ENCODE results near the gene ADGRB2. TPM values are rescaled to one million over a fixed set of nuclear protein-coding genes. Genes with fewer than 3 reads are reported as not detected.

The ADGRB2 gene
- total and polyA plus RNA-seq, 2 of the 4 experiments (the other 2 are of a cell fraction) = 2.2 to 11.9 TPM

DNA sequence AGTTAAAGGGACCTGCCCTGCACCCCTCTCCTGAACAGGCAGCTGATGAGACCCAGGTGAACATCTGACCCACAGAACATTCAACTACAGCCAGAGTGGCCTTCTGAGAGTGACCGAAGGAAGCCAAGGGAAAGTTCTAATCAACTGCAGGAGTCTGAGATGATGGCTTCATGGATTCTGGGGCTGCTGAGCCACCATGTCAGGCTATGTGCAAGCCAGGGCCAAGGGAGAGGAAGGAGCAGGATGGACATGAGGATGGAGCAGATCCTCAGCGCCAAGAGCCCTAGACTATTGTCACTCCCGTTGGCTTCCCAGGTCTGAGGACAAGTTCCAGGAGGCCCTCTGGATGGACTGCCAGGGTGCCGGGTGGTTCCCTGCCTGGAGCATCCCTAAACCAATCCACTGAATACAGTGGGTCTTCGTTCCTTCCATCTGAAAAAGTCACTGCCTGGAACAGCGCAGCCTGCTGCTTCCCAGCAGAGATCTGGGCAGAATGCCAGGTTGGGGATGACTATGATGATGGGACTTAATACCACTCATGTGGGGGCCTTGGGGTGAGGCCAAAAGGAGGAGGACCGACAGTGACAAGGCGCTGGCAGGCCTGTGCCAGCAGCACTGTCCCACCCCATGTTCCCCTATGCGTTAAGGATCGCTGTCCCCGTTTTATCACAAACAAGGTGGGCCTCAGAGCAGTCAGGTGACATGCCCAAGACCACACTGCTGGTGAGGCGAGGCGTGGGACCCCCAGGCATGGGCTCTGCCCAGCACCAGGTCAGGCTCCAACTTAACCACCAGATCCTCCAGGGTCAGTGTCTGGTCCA is 31.9 kb upstream of the ADGRB2 start:
- H3K27ac ChIP-seq (ENCODE audit: insufficient read depth, low read length) = peak overlapping the region; percentile 34
- 64% methylated on average over 6 of the region's 13 CpGs; no CpG with 5 or more reads in 1 of the 2 experiments for WGBS, 2 experiments (ENCODE audit: extremely low coverage in 2 of 2, insufficient read length in 1 of 2)
- TF ChIP-seq, protein P1, sequence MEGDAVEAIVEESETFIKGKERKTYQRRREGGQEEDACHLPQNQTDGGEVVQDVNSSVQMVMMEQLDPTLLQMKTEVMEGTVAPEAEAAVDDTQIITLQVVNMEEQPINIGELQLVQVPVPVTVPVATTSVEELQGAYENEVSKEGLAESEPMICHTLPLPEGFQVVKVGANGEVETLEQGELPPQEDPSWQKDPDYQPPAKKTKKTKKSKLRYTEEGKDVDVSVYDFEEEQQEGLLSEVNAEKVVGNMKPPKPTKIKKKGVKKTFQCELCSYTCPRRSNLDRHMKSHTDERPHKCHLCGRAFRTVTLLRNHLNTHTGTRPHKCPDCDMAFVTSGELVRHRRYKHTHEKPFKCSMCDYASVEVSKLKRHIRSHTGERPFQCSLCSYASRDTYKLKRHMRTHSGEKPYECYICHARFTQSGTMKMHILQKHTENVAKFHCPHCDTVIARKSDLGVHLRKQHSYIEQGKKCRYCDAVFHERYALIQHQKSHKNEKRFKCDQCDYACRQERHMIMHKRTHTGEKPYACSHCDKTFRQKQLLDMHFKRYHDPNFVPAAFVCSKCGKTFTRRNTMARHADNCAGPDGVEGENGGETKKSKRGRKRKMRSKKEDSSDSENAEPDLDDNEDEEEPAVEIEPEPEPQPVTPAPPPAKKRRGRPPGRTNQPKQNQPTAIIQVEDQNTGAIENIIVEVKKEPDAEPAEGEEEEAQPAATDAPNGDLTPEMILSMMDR (conservative IDR thresholded peaks at IDR 0.05; ENCODE audit: low read depth, low read length) = 0 out of 2 replicates have a peak, but pooled peaks have one; percentile 13
- TF ChIP-seq BHLHE40 (IDR thresholded peaks at IDR 0.05; ENCODE audit: low read depth, low read length) (no peak), RCOR1 (IDR thresholded peaks at IDR 0.05; ENCODE audit: insufficient replicate concordance, low read length) (no peak), MXI1 (IDR thresholded peaks at IDR 0.05; ENCODE audit: borderline replicate concordance, low read depth, low read length) (no peak), RAD21 (IDR thresholded peaks at IDR 0.05; ENCODE audit: low read length) (no peak), MAZ (IDR thresholded peaks at IDR 0.05; ENCODE audit: borderline replicate concordance, low read depth, low read length) (peak; percentile 97), CEBPB (IDR thresholded peaks at IDR 0.05; ENCODE audit: low read depth, low read length) (no peak), RFX5 (IDR thresholded peaks at IDR 0.05; ENCODE audit: low read depth, low read length) (no peak)
- TF ChIP-seq, protein P2, sequence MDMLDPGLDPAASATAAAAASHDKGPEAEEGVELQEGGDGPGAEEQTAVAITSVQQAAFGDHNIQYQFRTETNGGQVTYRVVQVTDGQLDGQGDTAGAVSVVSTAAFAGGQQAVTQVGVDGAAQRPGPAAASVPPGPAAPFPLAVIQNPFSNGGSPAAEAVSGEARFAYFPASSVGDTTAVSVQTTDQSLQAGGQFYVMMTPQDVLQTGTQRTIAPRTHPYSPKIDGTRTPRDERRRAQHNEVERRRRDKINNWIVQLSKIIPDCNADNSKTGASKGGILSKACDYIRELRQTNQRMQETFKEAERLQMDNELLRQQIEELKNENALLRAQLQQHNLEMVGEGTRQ (IDR thresholded peaks at IDR 0.05; ENCODE audit: low read depth, low read length) = no peak

More for the DNA sequence above, 31.9 kb upstream of the ADGRB2 start:
- ChIA-PET CTCF (no interaction called here), POLR2A (ENCODE audit: unreplicated experiment) (no interaction called here)
- peaks cover 1% of the 10 kb centered on the region; the same call in 1 of the 2 replicates for H3K36me3 ChIP-seq (ENCODE audit: control insufficient read depth, insufficient read depth, low read length)
- in situ Hi-C loops (cut with MboI; ENCODE audit: low sequenced_read_pairs) (no loop called here), dilution Hi-C loops (cut with HindIII; ENCODE audit: low sequenced_read_pairs, unreplicated experiment) (no loop called here), intact Hi-C loops (cut with micrococcal nuclease) (loop anchor here (10.0 kb wide), 2 partner anchors 269 to 361 kb away; no protein-coding TSS in a partner anchor)
- peak overlapping the region in 1 of 2 experiments; percentile 64; a peak in 2 of 4 replicates for H4K8ac ChIP-seq (ENCODE audit: low read depth in 2 of 2, low read length in 2 of 2)
- 0 out of 2 replicates have a peak overlapping the region, but pooled peaks have one; percentile 13 for H2BK20ac ChIP-seq (ENCODE audit: low read depth, low read length)
- no TSS peak for BruUV-seq (replicated peaks)
- ATAC-seq (ENCODE audit: low read depth) = 0 out of 2 replicates have a peak, but pooled peaks have one; percentile 1
- 0 out of 3 replicates have a peak overlapping the region, but pooled peaks have one; percentile 4 for H2BK15ac ChIP-seq (ENCODE audit: low read depth, low read length)
- peak overlapping the region; percentile 23 for H4K5ac ChIP-seq (ENCODE audit: low read depth, low read length)
- H2AK5ac ChIP-seq (ENCODE audit: low read depth, low read length) = peak overlapping the region; percentile 99
- peaks cover 11 to 51% of the 10 kb centered on the region in 2 experiments; a peak in 2 of 4 replicates for H3K79me1 ChIP-seq (ENCODE audit: low read depth in 1 of 2, low read length in 2 of 2)
- H3K9me3 ChIP-seq (ENCODE audit: control insufficient read depth, insufficient read depth, low read length) = no peaks in the 10 kb centered on the region
- no peaks in the 10 kb centered on the region for H3K27me3 ChIP-seq (ENCODE audit: control insufficient read depth, insufficient read depth, low read length)
- peak overlapping the region; percentile 70 for H3K4ac ChIP-seq (ENCODE audit: low read depth, low read length)
- H3K4me3 ChIP-seq (ENCODE audit: insufficient read depth, low read depth, low read length) = peak overlapping the region; percentile 4; the same call in 1 of the 2 replicates
- peak; percentile 87 for DNase-seq
- H3K9ac ChIP-seq (ENCODE audit: low read depth, low read length) = peak overlapping the region; percentile 8; the same call in 1 of the 2 replicates
- H2AFZ ChIP-seq (replicated peaks; ENCODE audit: low read length, poor library complexity) = peak overlapping the region; percentile 58
- peaks cover 13% of the 10 kb centered on the region for H4K20me1 ChIP-seq (ENCODE audit: insufficient read depth, low read length)
- peaks cover 18% of the 10 kb centered on the region for H3K9me1 ChIP-seq (ENCODE audit: insufficient read depth, low read length)
- peak overlapping the region; percentile 30 for H3K18ac ChIP-seq (ENCODE audit: low read depth, low read length)
- H2BK5ac ChIP-seq (ENCODE audit: low read depth, low read length, poor library complexity, severe bottlenecking) = peak overlapping the region; percentile 87
- H4K91ac ChIP-seq (ENCODE audit: insufficient read depth, low read depth, low read length) = peak overlapping the region; percentile 63
- peak overlapping the region; percentile 54 for H3K14ac ChIP-seq (replicated peaks; ENCODE audit: low read depth, low read length)
- H2BK120ac ChIP-seq (ENCODE audit: low read depth, low read length) = peak overlapping the region; percentile 65; the same call in 1 of the 2 replicates
- peak overlapping the region; percentile 48; the same call in 1 of the 2 replicates for H3K23ac ChIP-seq (ENCODE audit: low read depth, low read length)
- H2AK9ac ChIP-seq (replicated peaks; ENCODE audit: low read depth, low read length, poor library complexity) = peak overlapping the region; percentile 83
- peaks cover 32% of the 10 kb centered on the region for H3K4me1 ChIP-seq (ENCODE audit: control insufficient read depth, insufficient read depth, low read length)
- peak overlapping the region; percentile 76 for H3K4me2 ChIP-seq (ENCODE audit: low read depth, low read length)
- no peak overlapping the region for H3K56ac ChIP-seq (ENCODE audit: extremely low read depth, insufficient read depth, low read length)

All from IMR-90 (cell line).